IgD-negative memory B cell (primary cell): ENCODE measurements around the gene ALDH1L1. TPM values are rescaled to one million over a fixed set of nuclear protein-coding genes. Genes with fewer than 3 reads are reported as not detected.

Source experiments
- H3K27ac Mint-ChIP-seq, 3 donors: one replicate each; pipeline ENCODE4 v1.8.0; 2020 to 2022; ENCODE audit warnings: mild to moderate bottlenecking in 3 of 3, mixed read lengths in 3 of 3, moderate library complexity in 1 of 3
- H3K27me3 Mint-ChIP-seq: one replicate; pipeline ENCODE4 v1.8.0; 2021; ENCODE audit warnings: mixed read lengths
- H3K36me3 Mint-ChIP-seq: one replicate; pipeline ENCODE4 v1.8.0; 2020; ENCODE audit warnings: mild to moderate bottlenecking, mixed read lengths
- H3K4me1 Mint-ChIP-seq, 3 donors: one replicate each; pipeline ENCODE4 v1.8.0; 2020 to 2022; ENCODE audit warnings: mixed read lengths in 3 of 3, mild to moderate bottlenecking in 1 of 3
- H3K4me3 Mint-ChIP-seq, 4 donors: one replicate each; pipeline ENCODE4 v1.8.0; 2020 to 2022; ENCODE audit warnings: mild to moderate bottlenecking in 4 of 4, mixed read lengths in 4 of 4, moderate library complexity in 3 of 4
- H3K9me3 Mint-ChIP-seq, 3 donors: one replicate each; pipeline ENCODE4 v1.8.0; 2020 to 2021; ENCODE audit warnings: mixed read lengths in 3 of 3, mild to moderate bottlenecking in 1 of 3
- polyA plus RNA-seq: library from polyadenylated mRNA; unstranded; fragments of 300-500 nt; fragmentation: Illumina TruSeq; gene quantifications from one replicate; pipeline ENCODE4 v1.2.3, GENCODE V29; 2021

The ALDH1L1 gene
- polyA plus RNA-seq, 1 donor from 2014 or later, result not detected

DNA sequence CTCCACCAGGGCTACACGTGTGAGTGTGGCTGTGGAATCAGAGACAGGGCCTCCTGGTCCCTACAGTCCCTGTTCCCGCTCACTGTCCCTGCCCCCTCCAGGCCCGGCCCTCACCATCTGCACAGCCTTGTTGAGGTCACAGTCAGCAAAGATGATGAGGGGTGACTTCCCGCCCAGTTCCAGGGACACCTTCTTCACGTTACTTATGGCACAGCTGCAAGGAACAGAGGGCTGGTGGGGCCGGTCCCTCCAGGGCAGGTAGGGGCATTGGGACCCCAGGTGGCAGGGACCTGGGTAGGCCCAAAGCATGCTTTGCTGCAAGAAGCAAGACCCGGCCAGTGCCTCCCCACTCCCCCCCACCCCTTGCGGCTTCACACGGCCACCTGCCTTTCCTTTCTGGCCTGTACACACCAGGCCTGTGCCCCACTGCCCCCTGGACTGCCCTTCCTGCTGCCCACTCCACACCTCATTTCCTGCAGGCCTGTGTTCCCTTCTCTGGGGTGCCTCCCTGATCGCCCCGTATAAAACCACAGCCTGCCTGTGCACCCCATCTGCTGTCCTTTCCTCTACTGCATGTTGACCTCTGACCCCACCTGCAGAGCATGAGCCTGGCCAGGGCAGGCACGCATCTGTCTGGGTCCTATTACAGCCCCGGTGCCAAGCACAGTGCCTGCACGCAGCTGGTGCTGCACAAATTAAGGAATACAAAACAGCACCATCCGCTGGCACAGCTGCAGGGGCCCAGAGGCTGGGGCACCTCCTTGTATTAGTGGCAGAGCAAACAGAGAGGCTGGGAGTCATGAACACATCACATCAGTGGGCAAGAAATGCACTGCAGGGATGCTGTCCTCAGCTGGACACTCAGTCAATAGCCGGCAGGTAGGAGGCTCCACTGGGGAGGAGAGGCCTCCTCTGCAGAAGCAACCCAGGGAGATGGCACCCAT is 65.7 kb downstream of the ALDH1L1 start:
- Mint-ChIP-seq H3K27ac (no peak overlapping the region), H3K9me3 (peaks cover 0 to 3% (median 0%) of the 10 kb centered on the region in 3 donors), H3K4me1 (no peaks in the 10 kb centered on the region)

DNA sequence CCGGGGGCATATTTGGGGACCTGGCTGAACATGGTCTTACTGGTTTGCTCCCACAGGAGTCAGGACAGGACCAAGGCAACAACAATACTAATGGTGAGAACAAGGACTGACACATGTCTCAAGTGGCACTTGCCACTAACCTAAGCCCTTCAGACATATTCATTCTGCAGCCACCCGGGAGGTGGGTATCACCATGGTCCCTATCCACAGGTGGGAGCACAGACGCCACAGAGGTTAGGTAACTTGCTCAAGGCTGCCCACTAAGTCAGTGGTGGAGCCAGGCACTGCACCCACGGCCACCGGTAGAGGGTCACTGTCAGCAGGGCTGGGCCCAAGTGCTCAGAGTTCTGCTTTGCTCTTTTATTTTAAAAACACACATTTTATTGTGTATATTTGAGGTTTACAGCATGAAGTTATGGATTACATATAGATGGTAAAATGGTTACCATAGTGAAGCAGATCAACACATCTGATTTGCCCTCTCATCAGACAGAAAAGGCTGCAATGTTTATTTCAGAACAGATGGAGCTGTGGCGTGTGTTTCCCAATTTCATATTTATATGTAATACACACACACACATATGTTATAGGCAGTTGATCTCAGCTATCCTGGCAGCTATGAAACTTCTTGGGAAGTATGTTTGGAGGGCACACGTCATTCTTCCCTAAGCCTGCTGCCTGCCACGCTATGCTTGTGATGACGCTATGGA is 66.5 kb downstream of the ALDH1L1 start:
- no peak overlapping the region for H3K4me3 Mint-ChIP-seq
- peaks cover 2% of the 10 kb centered on the region for H3K27me3 Mint-ChIP-seq
- no peaks in the 10 kb centered on the region for H3K36me3 Mint-ChIP-seq
- peaks cover 0 to 2% (median 0%) of the 10 kb centered on the region in 3 donors for H3K9me3 Mint-ChIP-seq
- H3K27ac Mint-ChIP-seq, result no peak overlapping the region
- no peaks in the 10 kb centered on the region for H3K4me1 Mint-ChIP-seq

More for the DNA sequence above, 65.7 kb downstream of the ALDH1L1 start:
- Mint-ChIP-seq H3K4me3 (no peak overlapping the region), H3K36me3 (no peaks in the 10 kb centered on the region), H3K27me3 (peaks cover 2% of the 10 kb centered on the region)

DNA sequence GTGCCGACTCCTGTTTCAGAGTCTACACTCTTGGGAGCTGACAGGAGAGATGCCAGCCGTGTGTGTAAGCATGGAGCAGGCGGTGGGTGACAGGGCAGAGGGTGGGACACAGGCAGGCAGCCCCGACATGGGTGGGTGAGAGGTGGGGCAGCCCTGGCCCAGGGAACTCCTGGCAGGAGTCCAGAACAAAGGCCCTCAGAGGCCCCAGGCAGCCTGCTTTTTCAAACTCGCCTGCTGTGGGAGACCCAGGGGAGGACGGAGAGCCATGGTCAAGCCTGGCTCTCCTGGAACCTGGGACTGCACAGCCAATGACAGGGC is 67.2 kb downstream of the ALDH1L1 start:
- Mint-ChIP-seq H3K4me1 (no peaks in the 10 kb centered on the region), H3K27me3 (peaks cover 2% of the 10 kb centered on the region), H3K27ac (no peak overlapping the region), H3K4me3 (no peak overlapping the region), H3K36me3 (no peaks in the 10 kb centered on the region), H3K9me3 (no peaks in the 10 kb centered on the region)

DNA sequence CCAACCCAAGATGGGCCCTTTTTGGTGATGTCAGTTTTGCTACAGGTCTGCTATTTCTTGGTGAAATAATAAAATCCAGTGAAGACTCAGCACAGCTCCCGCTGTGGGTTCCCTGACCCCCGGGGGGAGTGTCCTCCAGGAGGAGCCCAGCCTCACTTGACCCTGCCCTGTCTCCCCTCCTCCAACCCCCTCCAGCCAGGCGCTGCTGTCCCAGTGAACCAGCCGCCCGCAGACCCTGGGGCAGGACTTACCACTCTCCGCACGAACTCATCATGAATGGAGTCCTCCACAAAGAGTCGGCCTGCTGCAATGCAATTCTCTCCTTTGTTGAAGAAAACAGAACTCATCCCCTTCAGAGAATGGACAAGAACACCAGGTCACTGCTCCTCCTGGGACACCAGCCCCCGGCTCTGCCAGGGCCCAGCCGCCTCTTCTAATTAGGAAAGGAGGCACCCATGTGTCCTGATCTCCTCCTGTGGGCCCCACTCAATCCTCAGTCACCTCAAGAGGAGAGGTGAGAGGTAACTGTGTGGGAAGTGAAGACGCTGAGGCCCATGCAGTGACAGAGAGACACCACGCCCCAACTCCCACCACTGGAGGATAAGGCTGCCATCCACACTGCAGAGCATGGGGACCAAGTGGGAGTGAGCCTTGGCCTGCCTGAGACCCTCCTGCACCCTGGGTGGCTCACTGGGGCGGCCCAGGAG is 67.7 kb downstream of the ALDH1L1 start:
- H3K36me3 Mint-ChIP-seq, result no peaks in the 10 kb centered on the region
- no peak overlapping the region for H3K27ac Mint-ChIP-seq
- H3K4me3 Mint-ChIP-seq, result peak overlapping the region in 1 of 4 donors; percentile 43
- H3K4me1 Mint-ChIP-seq, result no peaks in the 10 kb centered on the region
- peaks cover under 1% of the 10 kb centered on the region for H3K27me3 Mint-ChIP-seq
- H3K9me3 Mint-ChIP-seq, result no peaks in the 10 kb centered on the region

DNA sequence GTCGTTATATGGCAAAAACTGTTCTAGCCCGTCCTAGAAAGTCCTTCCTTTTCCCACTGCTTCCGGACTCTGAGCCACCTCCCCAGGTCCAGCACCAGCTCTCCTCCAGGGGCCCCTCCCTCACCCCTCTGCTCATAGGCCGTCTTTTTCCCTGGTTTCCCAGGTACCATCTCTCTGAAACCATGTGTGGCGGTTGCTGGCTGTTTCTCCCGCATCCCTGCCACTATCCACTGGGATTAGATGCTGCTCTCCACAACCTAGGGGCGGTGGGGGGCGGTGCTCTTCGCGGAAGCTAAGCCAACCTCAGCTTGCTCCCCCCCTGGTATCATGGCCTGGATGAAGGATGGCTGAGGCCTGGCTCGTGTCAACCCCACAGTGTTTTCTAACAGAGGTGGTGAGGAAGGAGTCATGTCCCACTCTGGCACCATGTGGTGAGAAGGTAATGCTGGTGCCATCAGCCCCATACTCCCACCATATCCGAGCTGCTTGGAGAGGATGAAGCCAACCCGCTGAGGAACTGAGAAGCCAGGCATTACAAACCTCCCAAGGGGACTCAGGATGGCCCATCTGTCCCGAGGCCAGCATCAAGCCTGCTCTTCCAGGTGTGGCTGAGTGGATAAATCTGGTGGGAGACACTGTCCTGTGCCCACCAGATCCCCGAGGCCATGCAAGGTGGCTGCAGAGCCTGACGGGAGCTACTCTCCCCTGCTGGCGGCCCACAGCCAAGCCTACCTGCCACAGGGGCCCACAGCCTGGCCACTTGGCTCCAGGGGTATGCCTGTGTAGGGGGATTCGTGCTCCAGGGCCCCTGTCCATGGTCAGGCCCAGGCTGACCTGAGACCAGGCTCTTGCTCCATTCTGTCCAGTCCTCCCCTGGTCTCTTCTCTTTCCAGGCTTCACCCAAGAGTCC is 68.6 kb downstream of the ALDH1L1 start:
- Mint-ChIP-seq H3K27ac (no peak overlapping the region), H3K36me3 (no peaks in the 10 kb centered on the region), H3K27me3 (no peaks in the 10 kb centered on the region), H3K9me3 (no peaks in the 10 kb centered on the region), H3K4me1 (no peaks in the 10 kb centered on the region), H3K4me3 (peak overlapping the region in 1 of 4 donors; percentile 43)

DNA sequence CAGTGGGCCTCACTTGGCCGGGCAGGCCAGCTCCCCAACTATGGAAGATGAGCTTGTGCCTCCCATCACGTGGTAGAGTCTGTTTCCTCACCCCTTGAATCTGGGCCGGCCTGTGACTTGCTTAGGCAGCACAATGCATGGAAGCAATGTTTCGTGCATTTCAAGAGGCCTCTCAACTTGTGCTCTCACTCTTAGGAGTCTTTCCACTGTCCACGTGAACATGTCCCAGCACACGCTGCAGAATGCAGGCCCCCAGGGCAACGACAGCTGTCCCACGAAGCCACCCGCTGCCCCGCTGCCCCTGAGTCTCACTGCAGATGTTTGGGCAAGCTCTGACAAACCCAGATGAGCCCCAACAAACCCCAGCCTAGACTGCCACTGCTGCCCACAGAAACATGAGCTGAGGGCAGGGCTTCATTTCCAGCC is 69.2 kb downstream of the ALDH1L1 start:
- Mint-ChIP-seq H3K4me1 (no peaks in the 10 kb centered on the region), H3K36me3 (no peaks in the 10 kb centered on the region), H3K27ac (no peak overlapping the region), H3K4me3 (no peak overlapping the region), H3K9me3 (no peaks in the 10 kb centered on the region), H3K27me3 (no peaks in the 10 kb centered on the region)

DNA sequence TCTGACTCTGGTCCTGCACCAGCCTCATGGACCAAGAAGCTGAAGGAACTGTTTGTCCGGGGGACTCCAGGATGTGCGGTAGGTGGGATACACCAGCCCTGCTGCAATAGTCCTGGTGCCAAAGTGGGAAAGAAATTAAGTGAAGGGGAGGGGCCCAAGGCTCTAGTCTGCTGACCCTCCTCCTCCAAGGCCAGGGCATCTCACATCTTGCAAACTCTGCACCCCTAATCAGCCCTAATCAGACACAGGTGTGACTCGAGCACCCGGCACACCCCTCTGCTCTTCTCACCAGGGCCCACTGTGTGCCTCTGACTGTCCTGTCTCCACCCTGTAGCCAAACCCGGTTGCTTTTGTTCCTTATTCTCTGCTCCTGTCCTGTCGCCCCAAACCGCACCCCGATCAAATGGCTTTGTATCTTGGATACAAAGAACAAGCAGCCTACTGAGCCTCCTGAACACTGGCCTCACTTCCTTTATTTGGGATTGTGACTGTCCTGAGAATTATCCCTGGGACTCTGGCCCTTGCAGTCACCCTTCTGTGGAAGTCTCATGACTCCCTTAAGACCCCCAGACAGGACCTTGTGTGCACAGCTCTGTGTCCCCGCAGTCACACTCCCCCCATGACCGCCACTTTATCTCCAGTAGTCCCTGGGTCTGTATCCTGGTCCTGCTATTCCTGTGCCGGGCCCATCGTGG is 69.8 kb downstream of the ALDH1L1 start:
- H3K27ac Mint-ChIP-seq, result peak overlapping the region in 1 of 3 donors; percentile 13
- H3K9me3 Mint-ChIP-seq, result no peaks in the 10 kb centered on the region
- no peaks in the 10 kb centered on the region for H3K4me1 Mint-ChIP-seq
- H3K36me3 Mint-ChIP-seq, result no peaks in the 10 kb centered on the region
- H3K27me3 Mint-ChIP-seq, result no peaks in the 10 kb centered on the region
- no peak overlapping the region for H3K4me3 Mint-ChIP-seq

DNA sequence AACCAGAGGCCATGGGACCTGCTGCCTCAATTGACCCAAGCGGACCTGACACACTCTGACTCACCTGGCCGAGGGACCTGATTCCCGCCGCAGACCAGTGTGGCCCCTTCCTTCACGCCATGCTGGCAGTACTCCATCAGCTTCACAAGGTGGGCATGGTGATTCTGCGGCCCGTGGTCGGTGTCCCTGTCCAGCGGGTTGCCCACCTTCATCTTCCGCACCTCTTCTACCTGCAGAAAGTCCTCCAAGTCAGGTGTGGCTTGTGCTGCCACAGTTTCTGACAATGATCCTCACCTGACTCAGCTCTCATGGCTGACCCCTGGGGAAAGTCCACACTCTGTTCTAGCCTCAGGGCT is 70.5 kb downstream of the ALDH1L1 start:
- Mint-ChIP-seq H3K36me3 (no peaks in the 10 kb centered on the region), H3K27ac (no peak overlapping the region), H3K4me1 (no peaks in the 10 kb centered on the region), H3K9me3 (no peaks in the 10 kb centered on the region), H3K27me3 (no peaks in the 10 kb centered on the region), H3K4me3 (no peak overlapping the region)

DNA sequence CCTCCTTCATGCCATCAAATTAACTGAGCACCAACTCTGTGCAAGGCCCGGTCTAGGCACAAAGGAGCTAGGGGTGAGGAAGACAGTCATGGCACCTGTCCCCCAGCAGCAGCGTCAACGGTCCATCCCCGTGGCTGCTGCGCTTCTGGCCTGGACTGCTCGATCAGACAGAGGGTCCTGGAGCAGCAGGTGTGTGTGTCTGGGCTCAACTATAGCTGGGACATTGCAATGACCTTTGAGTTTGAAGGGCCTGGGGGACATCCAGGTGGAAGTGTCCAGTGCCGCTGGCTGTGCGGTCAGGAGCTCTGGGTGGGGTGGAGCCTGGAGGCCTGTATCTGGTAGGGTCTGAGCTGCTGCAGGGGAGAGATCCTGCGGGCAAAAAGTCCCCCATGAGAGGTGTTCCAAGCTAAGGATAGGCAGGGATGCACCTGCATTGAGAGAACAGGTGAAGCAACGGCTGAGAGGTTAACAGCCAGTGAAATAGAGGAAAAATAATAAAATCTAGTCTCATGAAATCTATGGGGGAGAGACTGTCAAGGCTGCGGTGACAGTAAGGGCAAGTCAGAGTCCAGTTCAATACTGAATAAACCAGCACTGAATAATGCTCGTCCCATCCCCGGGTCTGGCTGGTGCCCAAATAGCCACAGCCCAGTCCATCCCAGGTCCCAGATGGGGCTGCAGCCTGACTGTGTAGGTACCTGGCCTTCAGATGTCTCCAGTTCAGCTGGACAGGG is 71.1 kb downstream of the ALDH1L1 start:
- Mint-ChIP-seq H3K27ac (no peak overlapping the region), H3K36me3 (no peaks in the 10 kb centered on the region), H3K4me3 (no peak overlapping the region), H3K27me3 (no peaks in the 10 kb centered on the region), H3K9me3 (no peaks in the 10 kb centered on the region), H3K4me1 (no peaks in the 10 kb centered on the region)

DNA sequence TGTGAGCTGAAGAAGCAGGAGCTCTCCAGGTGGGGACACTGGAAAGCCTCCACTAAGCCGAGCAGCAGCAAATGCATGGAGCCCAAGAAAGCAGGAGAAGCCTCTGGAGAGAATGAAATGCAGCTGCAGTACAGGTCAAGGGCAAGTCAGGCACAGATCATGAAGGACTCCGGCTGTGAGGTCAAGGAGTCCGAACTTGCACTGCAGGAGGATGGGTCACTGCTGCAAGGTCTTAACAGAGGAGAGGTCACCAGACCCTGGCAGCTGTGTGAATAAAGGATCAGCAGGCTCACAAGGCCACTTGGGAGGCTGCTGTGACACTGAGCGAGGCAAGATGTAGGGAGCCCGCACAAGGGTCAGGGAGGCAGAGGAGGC is 71.7 kb downstream of the ALDH1L1 start:
- Mint-ChIP-seq H3K36me3 (no peaks in the 10 kb centered on the region), H3K4me1 (no peaks in the 10 kb centered on the region), H3K9me3 (no peaks in the 10 kb centered on the region), H3K27ac (no peak overlapping the region), H3K4me3 (no peak overlapping the region), H3K27me3 (no peaks in the 10 kb centered on the region)

DNA sequence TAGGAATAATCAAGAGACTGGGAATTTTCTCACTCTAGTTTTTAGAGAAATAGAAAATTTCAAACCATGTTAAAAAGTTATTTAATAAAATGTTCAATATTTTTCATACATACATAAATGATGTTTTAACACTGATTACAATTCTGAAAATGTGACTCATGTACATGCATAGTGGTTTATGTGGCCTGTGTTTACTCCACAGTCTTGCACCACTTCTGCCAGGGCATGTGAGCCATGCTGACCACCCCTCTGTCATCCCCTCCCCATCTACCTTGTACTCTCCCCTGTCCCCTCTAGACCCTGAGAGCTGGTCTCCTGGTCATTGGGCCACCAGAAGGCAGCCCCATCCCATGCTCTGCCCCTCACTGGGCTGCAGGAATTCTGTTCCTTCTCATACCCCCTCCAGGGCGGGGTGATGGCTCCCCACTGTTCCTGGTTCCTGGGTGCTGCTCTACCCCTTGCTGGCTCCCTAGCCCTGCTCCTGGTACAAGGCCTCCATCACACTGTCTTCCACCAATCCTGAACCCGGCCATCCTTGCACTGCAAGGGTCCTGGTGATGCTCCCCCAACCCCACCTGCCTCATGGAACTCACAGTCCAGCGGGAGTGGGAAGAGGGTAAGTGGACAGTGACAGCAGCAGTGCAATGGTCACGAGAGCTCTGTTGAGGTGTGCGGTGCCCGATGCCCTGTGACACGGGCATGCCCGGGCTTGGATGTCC is 72.3 kb downstream of the ALDH1L1 start:
- Mint-ChIP-seq H3K4me3 (no peak overlapping the region), H3K27me3 (no peaks in the 10 kb centered on the region), H3K27ac (no peak overlapping the region), H3K36me3 (no peaks in the 10 kb centered on the region), H3K9me3 (no peaks in the 10 kb centered on the region), H3K4me1 (no peaks in the 10 kb centered on the region)

DNA sequence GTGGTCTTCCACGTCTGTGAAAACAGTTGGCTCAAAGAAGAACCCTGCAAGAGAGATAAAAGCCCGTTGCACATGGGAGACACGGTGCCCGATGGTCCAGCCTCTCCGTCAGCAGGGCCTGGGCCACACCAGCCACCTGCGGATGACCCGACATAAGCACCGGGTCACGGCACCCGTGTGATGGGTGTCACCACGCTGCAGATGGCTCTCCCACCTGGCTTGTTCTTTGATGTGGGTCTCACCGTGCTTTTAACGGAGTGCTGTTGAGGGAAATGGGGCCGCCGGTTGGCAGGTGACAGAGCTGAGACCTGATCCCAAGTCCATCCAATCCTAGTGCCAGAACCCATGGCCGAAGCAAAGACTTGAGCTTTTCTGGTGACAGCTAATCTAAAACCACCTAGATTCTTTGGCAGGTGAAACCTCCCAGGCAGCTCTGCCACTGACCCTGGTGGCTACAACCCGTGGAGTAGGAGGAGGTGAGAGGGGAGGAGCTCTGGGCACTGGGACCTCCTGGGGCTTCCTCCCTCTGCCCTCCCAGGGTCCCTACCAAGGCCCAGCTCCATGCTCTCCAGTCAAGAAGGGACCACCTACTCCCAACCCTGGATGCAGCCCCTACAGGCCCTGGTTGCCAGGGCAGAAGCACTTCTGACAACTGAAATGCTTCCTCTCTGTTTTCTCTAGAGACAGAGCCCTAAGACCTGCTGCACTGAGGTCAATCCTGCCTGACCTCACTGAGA is 73.0 kb downstream of the ALDH1L1 start:
- H3K27ac Mint-ChIP-seq, result no peak overlapping the region

More for the DNA sequence above, 73.0 kb downstream of the ALDH1L1 start:
- H3K4me3 Mint-ChIP-seq, result no peak overlapping the region
- no peaks in the 10 kb centered on the region for H3K9me3 Mint-ChIP-seq
- H3K36me3 Mint-ChIP-seq, result no peaks in the 10 kb centered on the region
- H3K4me1 Mint-ChIP-seq, result no peaks in the 10 kb centered on the region
- H3K27me3 Mint-ChIP-seq, result no peaks in the 10 kb centered on the region
